HUDEP-2 (cell line): Measurements from ENCODE around the gene GSTA2.
"Not testable (repeated sequence)": the region's sequence is repeated elsewhere in the genome, so short reads cannot be mapped to it uniquely, and the experiment has no call there.

ENCODE experiments used
- DNase-seq, 76 experiments: peaks; one replicate each; lab custom pipeline; 2025; ENCODE audit not compliant: unreplicated experiment in 76 of 76; lab: John Stamatoyannopoulos, UW

GSTA2 gene

GRCh38 chr6:52760105-52760765, 3.0 kb downstream of the GSTA2 start:
- no peak for DNase-seq

- DNase-seq, result no peak
Observed at GRCh38 chr6:52759085-52759484, 4.2 kb downstream of the GSTA2 start.

DNA sequence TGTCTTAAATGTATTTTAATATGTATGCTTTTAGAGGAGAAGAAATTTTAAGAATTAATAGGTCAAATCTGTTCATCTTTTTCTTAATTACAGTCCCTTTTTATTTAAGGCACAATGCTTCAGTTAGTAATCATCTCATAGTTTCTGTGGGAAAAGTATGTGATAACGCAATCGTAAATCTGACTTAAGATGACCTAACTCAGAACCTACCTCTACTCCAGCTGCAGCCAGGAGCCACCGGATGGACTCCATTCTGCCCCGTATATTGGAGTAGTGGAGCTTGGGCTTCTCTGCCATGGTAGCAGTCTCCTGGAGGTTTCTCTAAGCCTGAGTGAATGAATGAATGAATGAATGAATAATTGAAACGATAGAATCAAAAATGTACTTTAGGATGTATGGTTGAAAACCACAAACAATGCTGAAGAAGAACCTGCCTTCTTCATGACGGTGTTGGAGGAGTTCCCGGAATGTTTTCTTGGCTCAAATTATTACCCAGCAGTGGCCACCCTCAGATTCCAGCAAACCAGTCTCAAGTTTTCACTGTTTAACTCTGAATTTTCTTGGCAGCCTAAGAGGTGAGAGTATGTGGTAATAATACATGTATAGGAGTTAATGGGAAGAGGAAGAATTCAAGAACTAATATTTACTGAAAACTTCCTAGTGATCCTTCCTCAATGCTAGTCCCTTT, 5.5 kb downstream of the GSTA2 start:
- not testable (repeated sequence) for DNase-seq

- DNase-seq, result no peak
Observed at GRCh38 chr6:52754443-52754842, 8.8 kb downstream of the GSTA2 start.

DNA sequence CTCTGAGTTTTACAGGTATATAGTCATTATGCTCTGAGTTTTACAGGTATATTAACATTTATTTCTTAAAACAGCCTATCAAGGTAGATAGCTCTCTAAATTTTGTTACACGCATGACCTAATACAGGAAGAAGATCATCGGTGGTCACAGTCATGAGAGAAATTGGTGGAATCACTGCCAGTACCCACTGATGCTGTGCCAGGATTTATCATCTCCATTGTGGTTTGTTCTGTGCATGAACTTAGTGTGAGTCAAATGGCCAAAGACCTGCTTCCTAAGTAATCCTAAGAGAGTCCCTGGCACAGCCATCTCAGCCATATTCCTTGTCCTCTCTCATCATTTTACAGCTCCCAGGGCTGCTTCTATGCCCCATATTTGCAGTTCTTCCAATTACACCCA, 10.1 kb downstream of the GSTA2 start:
- not testable (repeated sequence) for DNase-seq

- DNase-seq, result no peak
Observed at GRCh38 chr6:52752310-52752709, 11.0 kb downstream of the GSTA2 start.

DNA sequence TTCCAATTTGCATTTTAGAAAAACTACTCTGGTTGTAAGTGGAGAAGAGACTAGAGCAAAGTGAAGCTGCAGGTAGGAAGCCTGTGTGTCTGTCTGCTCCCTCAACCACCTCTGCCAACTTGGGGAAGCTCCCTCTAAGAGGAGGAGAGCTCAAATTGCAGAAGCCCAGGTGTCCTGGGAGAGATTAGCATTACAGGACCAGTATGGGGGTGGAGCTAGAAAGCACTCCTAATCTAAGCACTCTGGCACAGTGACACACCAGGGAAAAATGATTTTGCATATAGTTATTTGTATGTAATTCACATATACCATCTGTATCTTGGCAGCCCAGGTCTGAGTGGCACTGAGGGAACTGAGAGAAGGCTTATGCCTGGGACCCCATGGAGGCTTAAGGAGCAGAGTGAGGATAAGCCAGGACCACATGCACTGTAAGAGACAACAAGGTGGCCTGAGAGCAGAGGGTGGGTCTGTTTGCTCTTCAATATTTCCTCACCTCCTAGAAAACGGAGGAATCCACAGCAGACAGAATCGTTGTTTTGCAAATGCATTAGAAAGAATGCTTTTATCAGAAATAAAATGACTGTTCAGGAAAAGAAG, 13.6 kb downstream of the GSTA2 start:
- DNase-seq, result no peak

DNA sequence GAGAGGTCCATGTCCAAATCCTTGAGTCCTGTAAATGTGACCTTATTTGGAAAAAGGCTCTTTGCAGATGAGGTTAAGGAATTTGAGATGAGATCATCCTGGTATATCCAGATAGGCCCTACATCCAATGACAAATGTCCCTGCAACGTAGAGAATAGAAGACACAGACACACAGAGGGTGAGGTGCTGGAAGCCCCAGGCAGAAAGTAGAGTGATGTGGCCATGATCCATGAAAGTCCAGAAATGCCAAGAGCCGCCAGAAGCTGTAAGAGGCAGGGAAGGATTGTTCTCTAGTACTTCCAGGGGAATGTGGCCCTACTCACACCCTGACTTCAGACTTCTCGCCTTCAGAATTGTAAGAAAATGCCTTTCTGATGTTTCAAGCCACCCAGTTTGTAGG, 16.0 kb downstream of the GSTA2 start:
- not testable (repeated sequence) for DNase-seq

GRCh38 chr6:52746213-52746612, 17.1 kb downstream of the GSTA2 start:
- peak in 1 of 76 experiments; percentile 46 for DNase-seq

DNA sequence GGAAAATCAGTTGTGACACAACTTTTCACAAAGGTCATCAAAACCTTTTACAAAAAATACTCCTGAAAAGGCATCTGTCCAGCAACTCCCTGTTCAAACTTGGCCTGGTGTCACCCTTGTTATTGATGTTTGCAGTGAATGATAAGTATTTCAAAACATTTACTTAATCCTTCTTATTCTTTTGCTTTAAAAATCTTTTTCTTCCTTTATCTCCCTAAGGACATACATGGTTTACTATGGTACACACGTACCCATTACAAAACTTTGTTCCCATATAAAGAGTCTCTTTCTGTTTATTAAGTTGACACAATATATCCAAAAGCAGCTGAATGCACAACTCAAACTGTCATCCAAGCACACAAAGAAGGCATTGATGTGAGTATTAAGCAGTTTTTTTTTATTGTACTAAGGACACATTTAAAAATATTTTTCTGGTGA, 17.5 kb downstream of the GSTA2 start:
- no peak for DNase-seq

- DNase-seq, result no peak
Observed at GRCh38 chr6:52741872-52742271, 21.4 kb downstream of the GSTA2 start.

GRCh38 chr6:52739627-52740026, 23.6 kb downstream of the GSTA2 start:
- DNase-seq, result no peak

DNA sequence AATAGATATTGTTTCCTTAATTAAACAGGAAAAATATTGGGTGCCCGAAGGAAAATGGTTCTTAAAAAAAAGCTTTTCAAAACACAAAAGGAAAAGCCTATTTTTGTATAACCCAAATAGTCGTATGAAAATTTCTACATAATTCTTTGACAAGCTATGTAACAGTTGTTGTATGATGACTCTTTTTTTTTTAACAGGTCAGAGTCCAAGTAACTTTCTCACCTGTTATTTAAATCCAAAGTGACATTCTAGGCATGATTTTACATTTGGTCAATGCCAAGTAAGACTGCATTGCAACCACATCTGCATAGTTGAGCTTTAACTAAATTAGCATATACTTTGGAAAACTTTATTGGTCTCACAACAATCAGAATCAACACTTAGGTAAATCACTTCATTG, 24.1 kb downstream of the GSTA2 start:
- no peak for DNase-seq

- no peak for DNase-seq
Observed at GRCh38 chr6:52736145-52736544, 27.1 kb downstream of the GSTA2 start.

- DNase-seq, result no peak
Observed at GRCh38 chr6:52735071-52735470, 28.2 kb downstream of the GSTA2 start.

GRCh38 chr6:52734072-52734471, 29.2 kb downstream of the GSTA2 start:
- no peak for DNase-seq

GRCh38 chr6:52733172-52733571, 30.1 kb downstream of the GSTA2 start:
- no peak for DNase-seq

DNA sequence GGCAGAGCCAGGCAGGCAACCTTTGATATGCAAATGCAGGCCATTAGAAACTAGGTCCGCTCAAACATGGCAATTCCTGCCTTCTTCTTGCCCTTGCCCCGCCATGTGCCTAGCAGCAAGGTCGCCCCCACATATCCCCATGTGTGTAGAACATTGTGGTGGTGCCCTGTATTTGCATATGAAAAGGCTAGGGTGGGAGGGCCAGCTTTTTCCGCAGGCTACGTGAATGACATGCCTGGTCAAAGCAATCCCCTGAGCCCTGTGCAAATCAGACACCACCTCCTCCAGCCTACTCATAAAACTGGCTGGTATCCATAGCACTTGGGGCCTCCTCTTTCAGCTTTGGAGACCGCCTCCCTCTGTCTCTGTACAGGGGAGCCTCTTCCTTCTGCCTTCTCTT, 31.6 kb downstream of the GSTA2 start:
- DNase-seq, result no peak

DNA sequence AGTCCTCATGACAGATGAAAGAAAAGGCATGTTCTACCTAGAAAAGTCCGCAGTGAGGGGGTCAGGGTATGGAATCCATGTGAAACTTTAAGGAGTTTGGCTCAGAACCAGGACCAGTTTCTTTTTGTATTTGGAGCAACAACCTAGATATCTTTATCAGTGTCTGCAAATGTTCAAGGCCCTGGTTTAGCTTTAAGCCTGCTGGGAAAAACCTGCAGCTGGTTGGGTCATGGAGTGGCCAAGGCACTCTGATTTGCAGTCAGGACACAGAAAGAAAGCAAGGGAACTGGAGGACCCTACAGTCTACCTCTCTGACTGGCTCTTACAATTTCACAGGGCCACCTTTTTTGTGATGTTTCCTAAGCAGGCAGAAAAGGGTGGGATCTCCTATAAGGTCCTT, 33.7 kb downstream of the GSTA2 start:
- DNase-seq, result no peak

GRCh38 chr6:52728394-52728793, 34.9 kb downstream of the GSTA2 start:
- no peak for DNase-seq

DNA sequence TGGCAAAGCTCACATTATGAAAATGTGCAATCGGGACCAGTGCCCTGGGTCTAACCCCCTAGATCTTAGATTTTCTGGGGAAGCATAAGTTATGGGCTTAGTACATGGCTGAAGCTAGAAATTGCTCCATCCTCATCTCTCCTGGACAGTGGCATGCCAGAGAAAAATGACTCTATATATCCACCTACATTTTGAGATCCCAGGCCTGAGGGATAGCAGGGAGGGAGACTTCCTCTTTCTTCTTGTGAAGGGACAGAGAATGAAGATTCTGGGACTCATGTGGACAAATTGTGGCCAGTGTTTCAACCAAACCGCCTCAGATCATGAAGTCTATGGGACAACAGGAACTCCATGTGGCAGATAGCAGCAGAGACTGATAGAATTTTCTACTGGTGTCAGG, 35.4 kb downstream of the GSTA2 start:
- DNase-seq, result no peak
